Natural killer cell (primary cell): ENCODE data around the gene UTS2R. TPM values are rescaled to one million over a fixed set of nuclear protein-coding genes. Genes with fewer than 3 reads are reported as not detected.
"Not testable (repeated sequence)": the region's sequence is repeated elsewhere in the genome, so short reads cannot be mapped to it uniquely, and the experiment has no call there.

Source experiments
- ATAC-seq, 3 donors: fragments of 150-1000 bp in 2 of 3; fragments of 200-7000 bp in 1 of 3; cut with Tn5 transposase; 1 replicate in 1 of 3; 2 replicates in 2 of 3; pipeline ENCODE4 v1.10.0; 2021; ENCODE audit warnings: mild to moderate bottlenecking in 2 of 3, moderate library complexity in 2 of 3
- DNase-seq, 2 donors: peaks; one replicate each; pipeline versions ENCODE4 v3.0.0 to v3.0.0-alpha.2; 2013 to 2021; ENCODE audit warnings: mixed read lengths in 1 of 2
- H3K27ac ChIP-seq: one replicate; pipeline ENCODE4 v1.5.1; 2013; ENCODE audit warnings: mild to moderate bottlenecking, low read length
- H3K27me3 ChIP-seq: one replicate; pipeline ENCODE4 v1.6.1; 2013; ENCODE audit warnings: low read length; ENCODE audit not compliant: control insufficient read depth, insufficient read depth
- H3K36me3 ChIP-seq: one replicate; pipeline ENCODE4 v1.6.1; 2013; ENCODE audit warnings: low read length; ENCODE audit not compliant: control insufficient read depth, insufficient read depth
- H3K4me1 ChIP-seq: one replicate; pipeline ENCODE4 v1.6.1; 2013; ENCODE audit warnings: low read length; ENCODE audit not compliant: control insufficient read depth, insufficient read depth
- H3K4me3 ChIP-seq: one replicate; pipeline ENCODE4 v1.5.1; 2013; ENCODE audit warnings: low read length
- H3K9me3 ChIP-seq: one replicate; pipeline ENCODE4 v1.6.1; 2013; ENCODE audit warnings: low read length; ENCODE audit not compliant: control insufficient read depth, insufficient read depth
- H3K27ac Mint-ChIP-seq, 2 donors: one replicate each; pipeline ENCODE4 v1.8.0; 2022; ENCODE audit warnings: mild to moderate bottlenecking in 2 of 2, mixed read lengths in 2 of 2, moderate library complexity in 1 of 2
- H3K27me3 Mint-ChIP-seq, 2 donors: one replicate each; pipeline ENCODE4 v1.8.0; 2022; ENCODE audit warnings: low read depth in 2 of 2, mixed read lengths in 2 of 2
- H3K36me3 Mint-ChIP-seq: one replicate; pipeline ENCODE4 v1.8.0; 2022; ENCODE audit warnings: mixed read lengths
- H3K4me1 Mint-ChIP-seq, 2 donors: one replicate each; pipeline ENCODE4 v1.8.0; 2022; ENCODE audit warnings: mixed read lengths in 2 of 2
- H3K4me3 Mint-ChIP-seq: one replicate; pipeline ENCODE4 v1.8.0; 2022; ENCODE audit warnings: mild to moderate bottlenecking, moderate library complexity, mixed read lengths
- H3K9me3 Mint-ChIP-seq, 2 donors: one replicate each; pipeline ENCODE4 v1.8.0; 2022; ENCODE audit warnings: mixed read lengths in 2 of 2
- CTCF ChIP-seq: fragments of 200-600 bp; IDR thresholded peaks from one replicate; pipeline ENCODE4 v1.8.0; 2022; ENCODE audit warnings: antibody characterized with exemption
- whole genome bisulfite sequencing: methylation state at CpG from one replicate; pipeline ENCODE4 v1.1.7; 2013; ENCODE audit warnings: missing lambda C conversion rate; ENCODE audit not compliant: insufficient coverage; 5-methylcytosine and 5-hydroxymethylcytosine counted together
- intact Hi-C: fragments of 100-400 bp; cut with micrococcal nuclease; formaldehyde crosslinking; loops from one replicate; pipeline ENCODE4 v1.14.2; 2022
- total RNA-seq, 4 donors: library from RNA; stranded (reverse); fragments of 120-200 nt in 1 of 4; gene quantifications; one replicate each; pipeline versions ENCODE4 v1.2.3 to v1.2.4, GENCODE V29; 2013 to 2022

Gene UTS2R
- total RNA-seq, 3 donors from 2014 or later (not counting 1 experiment from before 2014, with no cell fraction given) = 0.28 TPM; not detected in 2

GRCh38 chr17:82344175-82344907 is 27.2 kb upstream of the UTS2R start:
- no peaks in the 10 kb centered on the region for H3K36me3 Mint-ChIP-seq
- Histone ChIP-seq H3K27me3 (peaks cover 2% of the 10 kb centered on the region), H3K4me3 (no peak overlapping the region), H3K4me1 (peaks cover 5% of the 10 kb centered on the region), H3K36me3 (no peaks in the 10 kb centered on the region), H3K9me3 (no peaks in the 10 kb centered on the region), H3K27ac (no peak overlapping the region)
- DNase-seq (no peak), ATAC-seq (peak in 1 of 3 donors; percentile 10)
- WGBS = 80% methylated on average over 24 of the region's 24 CpGs
- no peaks in the 10 kb centered on the region for H3K9me3 Mint-ChIP-seq
- H3K4me1 Mint-ChIP-seq = peaks cover 5 to 8% of the 10 kb centered on the region in 2 donors
- intact Hi-C loops = no loop called here
- peaks cover 0 to 7% of the 10 kb centered on the region in 2 donors for H3K27me3 Mint-ChIP-seq
- no peak for TF ChIP-seq CTCF
- H3K27ac Mint-ChIP-seq = no peak overlapping the region
- H3K4me3 Mint-ChIP-seq = no peak overlapping the region

GRCh38 chr17:82345151-82345976 is 26.2 kb upstream of the UTS2R start:
- no peaks in the 10 kb centered on the region for H3K36me3 Mint-ChIP-seq
- H3K27ac ChIP-seq = no peak overlapping the region
- no peaks in the 10 kb centered on the region for H3K9me3 Mint-ChIP-seq
- H3K9me3 ChIP-seq = no peaks in the 10 kb centered on the region
- no peak for TF ChIP-seq CTCF
- peaks cover 5 to 11% of the 10 kb centered on the region in 2 donors for H3K4me1 Mint-ChIP-seq
- no peak overlapping the region for H3K4me3 ChIP-seq
- peaks cover 0 to 7% of the 10 kb centered on the region in 2 donors for H3K27me3 Mint-ChIP-seq
- WGBS = 91% methylated on average over 42 of the region's 42 CpGs
- ATAC-seq = no peak
- H3K27ac Mint-ChIP-seq = no peak overlapping the region
- DNase-seq = no peak
- intact Hi-C loops = no loop called here
- H3K4me1 ChIP-seq = peaks cover 13% of the 10 kb centered on the region
- H3K27me3 ChIP-seq = peaks cover 2% of the 10 kb centered on the region
- no peaks in the 10 kb centered on the region for H3K36me3 ChIP-seq
- H3K4me3 Mint-ChIP-seq = no peak overlapping the region

GRCh38 chr17:82346342-82347300 is 24.9 kb upstream of the UTS2R start:
- no peak overlapping the region for H3K27ac ChIP-seq
- 29% methylated on average over 27 of the region's 28 CpGs for whole genome bisulfite sequencing
- no peak overlapping the region for H3K4me3 Mint-ChIP-seq
- H3K9me3 Mint-ChIP-seq = no peaks in the 10 kb centered on the region
- peaks cover 5 to 20% of the 10 kb centered on the region in 2 donors for H3K4me1 Mint-ChIP-seq
- ATAC-seq = no peak
- peak in 1 of 2 donors; percentile 33 for DNase-seq
- intact Hi-C loops = no loop called here
- H3K27ac Mint-ChIP-seq = no peak overlapping the region
- no peak for TF ChIP-seq CTCF
- peaks cover 2% of the 10 kb centered on the region for H3K27me3 ChIP-seq
- peaks cover 0 to 11% of the 10 kb centered on the region in 2 donors for H3K27me3 Mint-ChIP-seq
- no peaks in the 10 kb centered on the region for H3K36me3 Mint-ChIP-seq
- peaks cover 26% of the 10 kb centered on the region for H3K4me1 ChIP-seq
- no peaks in the 10 kb centered on the region for H3K36me3 ChIP-seq
- H3K4me3 ChIP-seq = no peak overlapping the region
- H3K9me3 ChIP-seq = no peaks in the 10 kb centered on the region

GRCh38 chr17:82347994-82348393 is 23.6 kb upstream of the UTS2R start:
- H3K27me3 ChIP-seq, H3K36me3 Mint-ChIP-seq, H3K27ac ChIP-seq, H3K4me3 Mint-ChIP-seq, H3K9me3 Mint-ChIP-seq, intact Hi-C loops, ATAC-seq, H3K9me3 ChIP-seq, H3K4me3 ChIP-seq, H3K27ac Mint-ChIP-seq, H3K36me3 ChIP-seq, DNase-seq: not testable (repeated sequence)
- H3K4me1 ChIP-seq = peaks cover 32% of the 10 kb centered on the region
- H3K4me1 Mint-ChIP-seq = peaks cover 5 to 28% of the 10 kb centered on the region in 2 donors
- peaks cover 0 to 11% of the 10 kb centered on the region in 2 donors for H3K27me3 Mint-ChIP-seq
- 93% methylated on average over 11 of the region's 11 CpGs for WGBS
